OCI-LY1 (cell line): Measurements from ENCODE around the gene DCTN3.

ENCODE experiments used
- H2AFZ ChIP-seq: fragments of 200-600 bp; sonication (generic), shearing (Covaris generic); 2 replicates; pipeline ENCODE4 v1.6.0; 2014; ENCODE audit warnings: antibody characterized with exemption, mild to moderate bottlenecking, low read length
- H3F3A ChIP-seq: fragments of 200-600 bp; sonication (generic), shearing (Covaris generic); 2 replicates; pipeline ENCODE4 v1.6.0; 2014; ENCODE audit warnings: mild to moderate bottlenecking, antibody characterized with exemption, low read length, moderate library complexity; ENCODE audit not compliant: insufficient read depth
- H3K27ac ChIP-seq: fragments of 200-600 bp; sonication (generic); 2 replicates; pipeline ENCODE4 v1.5.1; 2014; ENCODE audit warnings: low read length, mixed run types, mild to moderate bottlenecking, low read depth; ENCODE audit not compliant: poor library complexity, severe bottlenecking
- H3K27me3 ChIP-seq: fragments of 200-600 bp; sonication (generic); 2 replicates; pipeline ENCODE4 v1.6.0; 2014; ENCODE audit warnings: antibody characterized with exemption, mild to moderate bottlenecking, low read length, moderate library complexity; ENCODE audit not compliant: insufficient read depth
- H3K36me3 ChIP-seq: fragments of 200-600 bp; sonication (generic); 2 replicates; pipeline ENCODE4 v1.6.1; 2014; ENCODE audit warnings: mild to moderate bottlenecking, antibody characterized with exemption, low read length, moderate library complexity, mixed read lengths; ENCODE audit not compliant: insufficient read depth
- H3K4me1 ChIP-seq: fragments of 200-600 bp; sonication (generic); 2 replicates; pipeline ENCODE4 v1.5.1; 2014; ENCODE audit warnings: mild to moderate bottlenecking, low read length, moderate library complexity; ENCODE audit not compliant: insufficient read depth, severe bottlenecking
- H3K4me2 ChIP-seq: fragments of 200-600 bp; sonication (generic), shearing (Covaris generic); 2 replicates; pipeline ENCODE4 v1.6.1; 2014; ENCODE audit warnings: low read length
- H3K4me3 ChIP-seq: fragments of 200-600 bp; sonication (generic); 2 replicates; pipeline ENCODE4 v1.5.1; 2014; ENCODE audit warnings: low read length, low read depth, mild to moderate bottlenecking, mixed read lengths; ENCODE audit not compliant: poor library complexity, severe bottlenecking
- H3K79me2 ChIP-seq: fragments of 200-600 bp; shearing (Covaris generic); 2 replicates; pipeline ENCODE4 v1.6.1; 2016; ENCODE audit warnings: mixed run types, low read length, mixed read lengths; ENCODE audit not compliant: insufficient read depth
- H3K9ac ChIP-seq: fragments of 200-600 bp; sonication (generic), shearing (Covaris generic); 2 replicates; pipeline ENCODE4 v1.6.1; 2014; ENCODE audit warnings: mild to moderate bottlenecking, low read length, mixed read lengths
- H3K9me2 ChIP-seq: fragments of 200-600 bp; sonication (generic), shearing (Covaris generic); 2 replicates; pipeline ENCODE4 v1.6.1; 2014; ENCODE audit warnings: low read depth, mild to moderate bottlenecking, low read length, mixed read lengths
- H3K9me3 ChIP-seq: fragments of 200-600 bp; shearing (Covaris generic); 2 replicates; pipeline ENCODE4 v1.6.1; 2014; ENCODE audit warnings: low read length, mixed read lengths
- H4K20me1 ChIP-seq: fragments of 200-600 bp; sonication (generic), shearing (Covaris generic); 2 replicates; pipeline ENCODE4 v1.6.0; 2016; ENCODE audit warnings: mild to moderate bottlenecking, low read length; ENCODE audit not compliant: insufficient read depth
- CTCF ChIP-seq: fragments of 200-600 bp; sonication (generic), shearing (Covaris generic); IDR thresholded peaks from 2 replicates; pipeline ENCODE4 v1.5.1; 2017; ENCODE audit warnings: mild to moderate bottlenecking, antibody characterized with exemption, low read length, moderate library complexity, mixed read lengths
- EZH2 ChIP-seq: fragments of 200-600 bp; sonication (generic), shearing (Covaris generic); IDR thresholded peaks from 2 replicates; pipeline ENCODE4 v1.8.0; 2017; ENCODE audit warnings: borderline replicate concordance, mixed run types, mild to moderate bottlenecking, antibody characterized with exemption, low read length, moderate library complexity, mixed read lengths

DCTN3 gene

GRCh38 chr9:34601937-34602573 lies 18.2 kb downstream of the DCTN3 start:
- H2AFZ ChIP-seq: no peak overlapping the region

GRCh38 chr9:34600908-34601307 lies 19.4 kb downstream of the DCTN3 start:
- no peak overlapping the region for H3K27ac ChIP-seq
- no peak overlapping the region for H2AFZ ChIP-seq
- no peaks in the 10 kb centered on the region for H3F3A ChIP-seq
- H3K27me3 ChIP-seq: no peaks in the 10 kb centered on the region
- no peak overlapping the region for H3K4me2 ChIP-seq
- no peaks in the 10 kb centered on the region for H3K9me3 ChIP-seq
- H3K9me2 ChIP-seq: no peaks in the 10 kb centered on the region
- H3K9ac ChIP-seq: no peak overlapping the region
- H3K4me3 ChIP-seq: no peak overlapping the region
- TF ChIP-seq EZH2: no peak
- TF ChIP-seq CTCF: no peak
- no peaks in the 10 kb centered on the region for H3K4me1 ChIP-seq
- H4K20me1 ChIP-seq: no peaks in the 10 kb centered on the region
- H3K79me2 ChIP-seq: no peaks in the 10 kb centered on the region
- H3K36me3 ChIP-seq: no peaks in the 10 kb centered on the region

More at GRCh38 chr9:34601937-34602573, 18.2 kb downstream of the DCTN3 start:
- TF ChIP-seq CTCF (no peak), EZH2 (no peak)
- H3K9me3 ChIP-seq: no peaks in the 10 kb centered on the region
- H3K27me3 ChIP-seq: no peaks in the 10 kb centered on the region
- H3K36me3 ChIP-seq: no peaks in the 10 kb centered on the region
- H3K4me2 ChIP-seq: no peak overlapping the region
- no peak overlapping the region for H3K4me3 ChIP-seq
- H3K4me1 ChIP-seq: no peaks in the 10 kb centered on the region
- H4K20me1 ChIP-seq: no peaks in the 10 kb centered on the region
- H3K79me2 ChIP-seq: no peaks in the 10 kb centered on the region
- H3K27ac ChIP-seq: no peak overlapping the region
- H3K9me2 ChIP-seq: no peaks in the 10 kb centered on the region
- no peak overlapping the region for H3K9ac ChIP-seq
- H3F3A ChIP-seq: no peaks in the 10 kb centered on the region

- Histone ChIP-seq H3K27ac (no peak overlapping the region), H3K4me2 (no peak overlapping the region), H3K4me1 (no peaks in the 10 kb centered on the region), H3K9me3 (no peaks in the 10 kb centered on the region), H3K4me3 (no peak overlapping the region), H3K27me3 (no peaks in the 10 kb centered on the region), H4K20me1 (no peaks in the 10 kb centered on the region), H3K79me2 (no peaks in the 10 kb centered on the region), H2AFZ (no peak overlapping the region), H3K36me3 (no peaks in the 10 kb centered on the region), H3F3A (no peaks in the 10 kb centered on the region), H3K9me2 (no peaks in the 10 kb centered on the region), H3K9ac (no peak overlapping the region)
- TF ChIP-seq CTCF (no peak), EZH2 (no peak)
Measured at GRCh38 chr9:34599546-34599945, 20.7 kb downstream of the DCTN3 start.
